ENCODE measurements around the gene CLIC5. TPM values are rescaled to one million over a fixed set of nuclear protein-coding genes. Genes with fewer than 3 reads are reported as not detected.

Gene CLIC5
- total RNA-seq, 1 donor from 2014 or later: under 0.01 TPM

GRCh38 chr6:46036911-46037310, 21.3 kb upstream of the CLIC5 start:
- no peak for DNase-seq (ENCODE audit: low read depth in 2 of 2)

DNA sequence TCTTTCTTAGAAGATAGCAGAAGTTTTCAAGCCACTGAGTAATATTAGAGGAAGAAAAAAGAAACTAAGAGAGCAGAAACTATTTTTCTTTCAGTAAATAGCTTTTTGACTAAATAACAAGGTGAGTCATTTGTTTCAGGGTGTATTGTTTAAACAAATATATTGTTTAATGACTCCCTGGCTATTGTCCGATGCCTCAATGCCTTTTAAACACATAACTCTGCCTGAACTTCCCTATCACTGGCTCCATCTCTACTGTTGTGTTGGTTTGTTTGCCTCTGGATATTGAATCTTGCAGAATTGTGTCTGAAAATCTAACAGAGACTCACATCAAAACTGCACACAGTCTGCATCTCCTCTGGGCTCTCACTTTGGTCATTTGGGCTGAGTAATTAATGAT, 19.6 kb upstream of the CLIC5 start:
- peak in 1 of 2 donors; percentile 10 for DNase-seq (ENCODE audit: low read depth in 2 of 2)

DNA sequence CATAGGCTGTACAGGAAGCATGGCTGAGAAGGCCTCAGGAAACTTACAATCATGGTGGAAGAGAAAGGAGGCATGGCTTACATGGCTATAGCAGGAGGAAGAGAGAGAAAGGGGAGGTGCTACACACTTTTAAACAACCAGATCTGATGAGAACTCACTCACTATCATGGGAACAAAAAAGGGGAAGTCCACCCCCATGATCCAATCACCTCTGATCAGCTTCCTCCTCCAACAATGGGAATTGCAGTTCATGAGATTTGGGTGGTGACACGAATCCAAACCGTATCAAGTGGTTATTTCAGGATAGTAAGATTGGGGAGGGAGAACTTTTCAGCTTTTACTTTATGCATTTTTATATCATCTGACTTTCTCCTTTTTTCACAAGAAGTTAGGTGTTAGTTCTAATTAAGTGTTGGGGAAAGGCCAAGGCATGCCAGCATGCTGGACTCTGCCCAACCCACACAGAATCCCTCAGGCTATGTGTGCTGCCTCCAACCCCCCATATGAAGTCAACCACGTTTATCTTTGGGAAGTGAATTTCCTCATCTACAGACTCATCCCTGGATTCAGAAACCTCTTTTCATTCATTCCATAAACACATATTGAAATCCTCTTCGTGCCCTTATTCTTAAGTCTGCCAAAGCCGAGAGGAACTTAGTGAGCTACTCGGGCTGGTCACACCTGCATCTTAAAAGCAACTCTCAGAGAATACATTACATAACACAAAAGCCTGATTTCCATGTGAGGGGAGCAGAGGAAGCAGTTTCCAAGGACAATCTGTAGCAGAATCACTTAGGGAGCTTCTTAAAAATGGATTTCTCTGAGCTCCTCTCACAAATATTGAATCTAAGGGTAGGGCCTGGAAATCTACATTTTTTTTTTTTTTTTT, 16.7 kb upstream of the CLIC5 start:
- DNase-seq (ENCODE audit: low read depth in 2 of 2): no peak

- DNase-seq (ENCODE audit: low read depth in 2 of 2): no peak
Observed at GRCh38 chr6:46029602-46030001, 13.9 kb upstream of the CLIC5 start.

GRCh38 chr6:46026307-46026706, 10.6 kb upstream of the CLIC5 start:
- no peak for DNase-seq (ENCODE audit: low read depth in 2 of 2)

- no peak for DNase-seq (ENCODE audit: low read depth in 2 of 2)
Observed at GRCh38 chr6:46025573-46025972, 9.9 kb upstream of the CLIC5 start.

- no peak for DNase-seq (ENCODE audit: low read depth in 2 of 2)
Observed at GRCh38 chr6:46024124-46024769, 8.6 kb upstream of the CLIC5 start.

DNA sequence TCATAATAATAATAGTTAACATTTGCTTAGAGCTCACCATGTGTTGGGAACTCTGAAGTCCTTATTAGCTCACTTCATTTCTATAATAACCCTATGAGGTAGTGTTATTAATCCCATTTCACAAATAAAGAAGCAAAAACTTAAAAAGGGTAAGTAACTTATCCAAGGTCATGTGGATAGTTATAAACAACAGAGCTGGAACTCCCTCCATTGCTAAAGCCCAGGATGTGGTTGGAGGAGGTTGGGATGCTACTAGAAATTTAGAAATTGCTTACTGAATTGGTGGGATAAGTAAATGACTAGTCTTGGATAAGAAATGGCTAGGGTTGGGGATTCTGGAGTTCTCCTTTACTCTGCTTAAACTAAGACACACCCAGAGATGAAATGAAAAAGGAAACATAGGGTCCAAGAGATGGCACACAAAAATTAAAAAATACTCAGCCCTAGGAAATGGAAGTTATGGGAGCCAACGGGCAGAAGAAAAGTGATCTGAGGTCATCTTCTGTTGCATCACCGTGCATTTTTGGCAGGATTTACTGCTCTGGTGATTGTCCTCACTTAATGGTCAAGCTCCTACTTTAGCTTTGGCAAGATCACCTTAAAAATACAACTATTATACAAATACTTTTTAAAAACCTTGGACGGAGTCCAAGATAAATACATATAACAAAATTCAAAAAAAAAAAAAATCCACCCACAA, 7.7 kb upstream of the CLIC5 start:
- peak in 1 of 2 donors; percentile 4 for DNase-seq (ENCODE audit: low read depth in 2 of 2)

GRCh38 chr6:46022106-46022948, 6.7 kb upstream of the CLIC5 start:
- DNase-seq (ENCODE audit: low read depth in 2 of 2): no peak

DNA sequence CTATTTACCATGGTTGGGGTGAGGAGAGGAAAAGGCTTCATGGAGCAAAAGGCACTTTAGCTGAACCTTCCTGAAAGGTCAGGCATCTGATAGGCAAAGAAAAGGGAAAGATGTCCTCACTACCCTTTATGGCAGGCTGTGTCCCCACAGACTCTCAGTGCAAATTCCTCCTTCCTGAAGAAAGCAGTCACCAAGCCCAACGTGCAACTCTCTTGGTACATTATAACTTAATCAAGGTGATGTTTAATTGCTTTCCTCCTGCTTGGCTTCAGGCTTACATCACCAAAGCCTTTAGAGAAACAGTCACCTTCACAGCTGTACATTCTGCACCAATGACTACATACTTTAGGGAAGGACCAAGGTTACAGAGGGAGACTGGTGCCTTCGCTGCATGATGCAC, 2.1 kb upstream of the CLIC5 start:
- DNase-seq (ENCODE audit: low read depth in 2 of 2): no peak

GRCh38 chr6:46016063-46016608, 476 bp upstream of the CLIC5 start:
- no peak for DNase-seq (ENCODE audit: low read depth in 2 of 2)

GRCh38 chr6:46014511-46015118, 1.0 kb downstream of the CLIC5 start:
- DNase-seq (ENCODE audit: low read depth in 2 of 2): no peak

GRCh38 chr6:46014046-46014445, 1.6 kb downstream of the CLIC5 start:
- DNase-seq (ENCODE audit: low read depth in 2 of 2): no peak

DNA sequence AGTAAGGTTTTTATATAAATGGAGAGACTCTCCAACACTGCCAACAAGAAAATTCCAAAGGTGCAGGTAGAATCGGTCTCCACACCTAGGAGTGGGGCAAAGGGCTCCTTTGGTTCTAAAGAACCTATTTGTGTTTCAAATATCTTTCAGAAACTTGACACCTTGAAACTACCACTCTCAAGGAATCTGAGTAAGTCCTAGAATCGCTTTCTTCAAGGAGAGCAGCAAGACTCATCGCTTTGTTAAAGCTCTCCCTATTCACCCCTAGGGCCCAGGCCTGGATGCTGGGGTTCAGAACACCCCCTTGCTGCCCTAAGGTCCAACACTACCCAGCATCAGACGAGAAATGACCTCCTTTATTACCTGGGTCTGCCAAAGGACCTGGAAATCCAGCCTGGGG, 2.0 kb downstream of the CLIC5 start:
- no peak for DNase-seq (ENCODE audit: low read depth in 2 of 2)

DNA sequence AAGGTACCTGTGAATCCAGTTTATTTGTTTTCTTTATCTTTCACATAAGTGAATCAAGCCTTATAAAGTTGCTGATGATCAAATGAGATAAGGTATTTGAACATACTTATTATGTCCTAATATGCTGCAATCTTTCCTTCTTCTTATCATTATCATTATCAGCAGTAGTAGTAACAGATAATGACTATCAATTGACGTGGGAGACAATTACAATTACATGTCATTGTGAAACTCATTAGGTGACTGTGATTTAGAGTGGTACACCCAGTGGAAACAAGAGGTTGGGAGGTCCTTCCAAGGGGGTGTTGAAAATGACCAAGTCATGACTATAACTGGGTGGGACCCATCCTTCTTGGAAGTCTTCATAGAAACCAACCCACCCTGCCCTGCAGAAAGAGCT, 2.8 kb downstream of the CLIC5 start:
- DNase-seq (ENCODE audit: low read depth in 2 of 2): no peak

- peak in 1 of 2 donors; percentile 5 for DNase-seq (ENCODE audit: low read depth in 2 of 2)
Observed at GRCh38 chr6:46011188-46012085, 4.2 kb downstream of the CLIC5 start.

GRCh38 chr6:46010771-46011170, 4.9 kb downstream of the CLIC5 start:
- no peak for DNase-seq (ENCODE audit: low read depth in 2 of 2)

- DNase-seq (ENCODE audit: low read depth in 2 of 2): no peak
Observed at GRCh38 chr6:46010270-46010669, 5.4 kb downstream of the CLIC5 start.

DNA sequence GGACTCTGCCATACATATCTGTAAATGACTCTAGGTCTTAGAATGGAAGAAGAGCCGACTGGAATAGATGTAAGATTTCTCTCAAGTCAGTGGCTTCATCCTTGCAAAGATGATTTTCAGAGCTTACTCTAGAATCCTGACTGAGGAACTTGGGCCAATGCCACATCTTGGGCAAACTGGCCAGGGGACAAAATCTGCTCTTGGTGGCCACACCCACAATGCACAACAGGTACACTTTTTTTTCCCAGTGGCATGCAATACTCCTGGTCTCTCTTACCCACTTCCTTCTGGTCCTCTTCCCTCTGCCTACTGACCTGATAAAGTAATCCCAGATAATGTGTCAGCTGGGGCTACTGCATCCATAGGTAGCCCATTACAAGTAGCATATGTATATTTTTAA, 13.4 kb downstream of the CLIC5 start:
- no peak for DNase-seq (ENCODE audit: low read depth in 2 of 2)

DNA sequence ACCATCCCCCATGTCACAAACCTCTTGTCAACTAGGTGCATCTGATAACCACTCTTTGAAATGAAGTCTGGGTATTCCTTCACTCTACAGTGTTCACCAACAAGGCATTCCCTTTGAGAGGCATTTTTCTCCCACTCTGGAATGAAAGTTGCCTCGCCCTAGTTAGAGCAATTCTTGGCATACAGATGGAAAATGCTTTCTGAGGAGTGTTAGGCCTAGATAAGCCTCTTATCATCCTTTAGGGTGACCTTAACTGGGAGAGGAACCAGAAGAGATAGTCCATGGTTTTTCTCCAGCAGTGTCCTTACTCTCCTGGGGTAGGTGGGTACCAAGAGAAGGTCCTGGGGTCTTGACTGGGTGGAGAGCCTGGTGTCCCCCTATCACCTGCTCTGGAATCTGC, 14.8 kb downstream of the CLIC5 start:
- DNase-seq (ENCODE audit: low read depth in 2 of 2): no peak

Measured in dermis microvascular lymphatic vessel endothelial cell (primary cell).